ENCODE measurements around the gene PIK3CD.

GRCh38 chr1:9690440-9691107 is 39.0 kb downstream of the PIK3CD start:
- TF ChIP-seq CTCF (conservative IDR thresholded peaks at IDR 0.05 in 1 of 2, IDR thresholded peaks at IDR 0.05 in 1 of 2; ENCODE audit: extremely low read depth in 1 of 2, insufficient read depth in 1 of 2, low read depth in 1 of 2, low read length in 2 of 2), result no peak
- no peak for TF ChIP-seq EZH2 (IDR thresholded peaks at IDR 0.05; ENCODE audit: borderline replicate concordance, low read length)
